Urothelium cell line (cell line): Measurements from ENCODE around the gene PRICKLE3.

Source experiments
- DNase-seq: peaks from one replicate; pipeline ENCODE4 v3.0.0; 2011; ENCODE audit warnings: low spot score, mixed read lengths
- FAIRE-seq: peaks from 2 replicates; lab custom pipeline; 2011; peaks lifted over from hg19 to GRCh38; lab: Jason Lieb, UNC

PRICKLE3 gene

DNA sequence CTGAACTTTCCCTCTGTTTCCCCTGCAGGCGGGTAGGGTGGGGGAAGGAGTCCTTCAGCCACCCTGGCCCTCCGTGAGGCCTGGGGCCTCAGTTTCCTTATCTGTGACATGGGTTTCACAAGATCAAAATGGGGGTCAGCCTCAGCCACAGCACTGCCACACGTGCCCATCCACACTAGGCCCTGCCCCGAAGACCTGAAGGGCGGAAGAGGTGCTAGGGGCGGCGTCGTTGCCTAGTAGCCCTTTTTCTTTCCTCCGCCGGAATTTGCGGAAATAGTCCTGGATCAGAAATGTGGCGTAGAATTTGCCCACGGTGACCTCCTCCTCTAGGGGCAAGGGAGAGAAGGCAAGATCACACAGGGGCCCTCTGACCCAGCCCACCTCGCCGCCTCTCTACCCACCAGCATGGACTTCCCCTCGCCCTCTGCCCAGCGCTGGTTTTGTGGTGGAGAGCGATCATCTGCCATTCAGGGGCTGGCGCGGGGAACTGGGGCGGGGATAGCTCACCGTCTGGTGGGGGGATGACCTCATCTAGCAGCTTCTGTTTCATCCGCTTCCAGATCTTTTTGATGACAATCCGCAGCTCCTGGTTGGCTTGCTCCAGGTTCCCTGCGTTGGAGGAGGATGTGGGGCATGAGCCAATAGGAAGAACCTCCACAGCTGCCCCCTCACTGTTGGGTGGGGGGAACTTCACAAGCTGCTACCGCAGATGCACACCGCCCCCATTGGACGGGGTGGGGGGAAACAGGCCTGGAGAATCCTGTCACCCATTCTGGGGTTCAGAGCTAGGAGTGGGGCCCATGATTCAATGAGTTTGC, 23.5 kb upstream of the PRICKLE3 start:
- FAIRE-seq (no peak), DNase-seq (no peak)

DNA sequence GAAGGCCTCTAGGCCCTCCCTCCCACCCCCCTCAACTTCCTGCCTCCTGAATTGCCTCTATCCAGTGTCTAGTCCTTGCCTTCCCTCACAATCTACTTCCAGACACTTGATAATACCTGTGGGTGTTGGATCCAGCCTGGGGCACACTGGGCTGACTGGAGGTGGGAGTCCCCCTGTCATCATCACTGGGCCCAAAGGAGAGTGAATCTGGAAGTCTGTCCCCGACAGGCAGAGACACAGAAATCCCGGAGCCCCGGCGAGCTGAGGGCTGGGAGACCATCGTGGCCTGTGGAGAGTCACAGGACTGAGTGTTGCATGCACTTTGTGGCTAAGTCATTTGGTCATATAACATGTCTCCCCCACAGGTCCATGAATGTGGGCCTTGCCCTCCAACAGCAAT, 22.2 kb upstream of the PRICKLE3 start:
- FAIRE-seq: no peak
- no peak for DNase-seq

DNA sequence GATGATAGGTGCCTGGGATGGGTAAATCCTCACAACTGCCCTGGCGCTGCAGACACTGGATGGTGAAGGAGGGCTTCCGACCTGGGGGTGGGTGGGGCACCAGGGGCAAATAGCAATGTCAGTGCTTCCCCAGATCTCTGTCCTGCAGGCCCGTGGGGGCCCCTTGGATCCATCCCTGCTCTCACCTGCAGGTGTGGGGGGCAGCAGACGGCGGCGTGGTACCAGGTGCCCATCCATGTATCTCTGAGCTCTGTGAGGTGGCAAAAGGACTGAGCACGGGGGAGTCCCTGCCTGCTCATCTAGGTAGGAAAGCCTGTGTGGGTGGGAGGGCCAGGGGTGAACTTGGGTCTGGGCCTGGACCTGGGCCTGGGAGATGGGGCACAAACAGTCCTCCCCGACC, 20.4 kb upstream of the PRICKLE3 start:
- FAIRE-seq: no peak
- DNase-seq: no peak

DNA sequence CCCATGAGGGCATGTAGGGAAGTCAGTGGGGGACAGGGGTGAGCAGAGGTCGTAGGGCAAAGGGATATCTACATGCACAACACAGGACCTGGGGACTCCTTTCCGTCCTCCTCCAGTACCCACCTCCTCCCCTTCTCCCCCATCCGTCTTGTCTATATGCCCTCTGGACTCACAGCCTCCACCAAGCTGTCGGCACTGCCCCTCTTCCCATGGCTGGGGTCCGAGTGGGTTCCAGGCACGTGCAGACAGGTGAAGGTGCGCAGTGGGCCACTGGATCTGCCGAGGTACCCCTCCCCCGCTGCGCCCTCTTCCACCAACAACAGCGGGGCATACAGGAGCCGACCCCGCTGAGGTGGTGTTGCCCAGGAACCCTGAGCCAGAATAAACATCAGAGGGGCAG, 19.3 kb upstream of the PRICKLE3 start:
- FAIRE-seq: no peak
- no peak for DNase-seq

DNA sequence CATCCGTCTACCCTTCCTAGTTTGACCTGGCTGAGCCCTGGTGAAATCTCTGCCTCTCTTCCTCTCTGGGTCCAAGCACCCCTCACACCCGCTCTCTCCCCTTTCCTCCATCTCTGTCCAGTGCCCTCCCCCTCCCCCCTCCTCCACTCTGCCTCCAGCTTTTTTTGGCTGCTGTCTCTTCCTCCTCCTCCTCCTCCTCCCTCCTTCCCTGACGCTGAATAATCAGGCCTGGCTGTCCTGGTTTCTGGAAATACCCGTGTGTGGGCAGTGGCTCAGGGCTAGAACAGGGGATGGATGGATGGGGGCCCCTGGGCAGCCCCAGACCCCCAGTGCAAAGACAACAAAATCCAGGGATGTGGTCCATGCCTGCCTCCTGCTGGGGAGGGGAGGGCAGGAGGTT, 18.5 kb upstream of the PRICKLE3 start:
- DNase-seq (no peak), FAIRE-seq (no peak)

DNA sequence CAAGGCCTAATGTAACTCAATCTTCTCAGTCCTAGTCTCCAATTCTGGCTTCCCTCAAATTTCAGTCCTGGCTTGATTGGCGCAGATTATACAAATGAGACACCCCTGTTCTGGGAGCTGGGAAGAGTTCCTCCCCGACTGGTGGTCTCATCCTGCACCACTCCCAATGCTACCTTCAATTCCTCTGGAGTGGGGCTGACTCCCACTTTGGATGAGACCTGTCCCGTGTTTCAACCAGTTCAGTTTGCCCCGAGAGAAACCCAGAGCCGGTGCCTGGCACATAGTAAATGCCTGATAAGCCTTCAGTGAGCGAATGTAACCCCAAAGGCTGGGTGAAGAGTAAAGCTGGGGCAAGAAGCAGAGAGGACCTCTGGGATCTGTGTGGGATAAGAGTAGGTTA, 17.8 kb upstream of the PRICKLE3 start:
- FAIRE-seq: no peak
- no peak for DNase-seq

DNA sequence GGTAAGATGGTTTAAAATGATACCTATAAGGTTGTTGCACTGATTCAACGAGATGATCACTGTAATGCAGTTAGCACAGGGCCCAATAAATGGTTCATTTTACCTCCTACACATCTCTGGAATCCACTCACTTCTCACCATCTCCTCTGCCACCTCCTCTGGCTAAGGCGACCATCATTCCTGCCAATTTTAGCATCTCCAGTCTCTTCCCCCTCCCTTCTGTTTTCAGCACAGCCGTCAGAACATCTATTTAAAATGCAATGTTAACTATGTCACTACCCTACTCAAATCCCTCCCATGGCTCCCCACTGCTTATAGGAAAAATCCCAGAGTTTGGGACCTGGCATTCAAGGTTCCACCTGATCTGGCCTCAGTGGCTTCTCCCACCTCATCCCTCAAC, 17.4 kb upstream of the PRICKLE3 start:
- no peak for FAIRE-seq
- DNase-seq: no peak

DNA sequence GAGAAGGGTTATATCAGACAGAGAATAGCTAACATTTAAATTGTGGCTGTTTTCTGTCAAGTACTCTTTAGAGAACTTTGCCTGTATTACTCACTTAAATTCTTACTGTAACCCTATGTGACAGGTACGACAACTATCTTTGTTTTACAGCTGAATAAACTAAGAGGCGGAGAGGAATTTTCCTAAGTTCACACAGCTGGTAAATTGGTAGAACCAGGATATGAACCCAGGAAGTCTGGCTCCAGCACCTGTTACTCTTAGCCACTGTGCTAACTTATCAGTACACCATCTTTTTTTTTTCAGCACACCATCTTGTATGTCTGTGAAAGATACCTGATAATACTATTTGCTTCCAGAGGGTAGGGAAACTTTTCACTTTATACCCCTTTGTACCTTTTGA, 15.8 kb upstream of the PRICKLE3 start:
- DNase-seq: no peak
- FAIRE-seq: no peak

DNA sequence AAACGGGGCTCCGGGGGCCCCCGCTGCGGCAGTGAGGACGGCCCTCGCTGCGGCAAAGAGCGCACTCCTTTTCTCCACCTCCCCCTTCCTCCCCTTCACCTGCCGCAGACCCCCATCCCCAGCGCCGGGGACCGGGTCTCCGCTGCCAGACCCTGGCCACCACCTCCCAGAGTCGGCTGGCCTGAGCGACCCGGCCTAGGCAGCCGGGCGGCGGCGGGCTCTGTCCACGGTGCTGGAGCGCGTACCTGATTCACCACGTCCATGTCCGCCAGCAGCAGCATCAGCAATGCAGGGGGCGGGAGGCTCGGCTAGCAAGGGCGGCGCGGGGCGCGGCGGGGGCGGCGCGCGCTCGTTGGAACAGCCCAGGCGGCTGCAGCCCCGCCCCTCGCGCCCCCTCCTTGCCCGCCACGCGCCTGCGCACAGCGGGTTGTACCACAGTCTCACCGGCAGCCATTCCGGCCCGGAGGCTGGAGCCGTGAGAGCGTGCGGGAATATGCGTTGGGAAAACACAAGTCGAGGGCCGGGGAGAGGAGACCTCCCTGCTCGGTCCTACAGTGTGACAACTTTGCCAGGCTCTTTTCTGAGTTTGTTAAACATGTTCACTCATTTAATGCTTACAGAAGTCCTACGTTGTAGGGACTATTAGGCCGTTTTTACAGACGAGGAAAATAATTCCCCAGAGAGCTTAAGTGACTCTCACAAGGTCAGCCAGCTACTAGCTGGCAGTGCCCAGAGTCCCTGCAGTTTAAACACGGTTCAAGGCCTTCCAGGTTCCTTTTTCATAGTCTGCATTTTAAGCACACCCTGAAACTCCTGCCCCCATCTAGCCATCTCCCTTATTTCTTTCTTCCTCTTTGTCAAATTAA, 14.0 kb upstream of the PRICKLE3 start, which contains the start of gene SYP:
TSS of gene SYP (minus strand) at position 288 of the 866 bp plus-strand sequence. CDS start at position 281, 7 bp downstream.
- DNase-seq: peak; percentile 91
- peak; percentile 78 for FAIRE-seq

DNA sequence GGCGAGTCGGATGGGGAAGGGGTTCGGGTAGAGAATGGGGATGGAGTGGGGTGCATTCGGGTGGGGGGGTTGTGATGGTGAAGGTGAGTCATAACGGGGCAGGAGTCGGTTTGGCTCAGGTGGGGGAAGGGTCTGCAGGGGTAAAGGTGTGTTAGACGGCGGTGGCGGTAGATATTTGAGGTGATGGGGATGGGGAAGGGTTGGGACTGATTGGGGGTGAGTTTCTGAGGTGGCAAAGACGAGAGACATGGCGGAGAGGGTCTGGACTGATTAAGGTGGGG, 13.1 kb upstream of the PRICKLE3 start:
- FAIRE-seq (no peak), DNase-seq (no peak)

DNA sequence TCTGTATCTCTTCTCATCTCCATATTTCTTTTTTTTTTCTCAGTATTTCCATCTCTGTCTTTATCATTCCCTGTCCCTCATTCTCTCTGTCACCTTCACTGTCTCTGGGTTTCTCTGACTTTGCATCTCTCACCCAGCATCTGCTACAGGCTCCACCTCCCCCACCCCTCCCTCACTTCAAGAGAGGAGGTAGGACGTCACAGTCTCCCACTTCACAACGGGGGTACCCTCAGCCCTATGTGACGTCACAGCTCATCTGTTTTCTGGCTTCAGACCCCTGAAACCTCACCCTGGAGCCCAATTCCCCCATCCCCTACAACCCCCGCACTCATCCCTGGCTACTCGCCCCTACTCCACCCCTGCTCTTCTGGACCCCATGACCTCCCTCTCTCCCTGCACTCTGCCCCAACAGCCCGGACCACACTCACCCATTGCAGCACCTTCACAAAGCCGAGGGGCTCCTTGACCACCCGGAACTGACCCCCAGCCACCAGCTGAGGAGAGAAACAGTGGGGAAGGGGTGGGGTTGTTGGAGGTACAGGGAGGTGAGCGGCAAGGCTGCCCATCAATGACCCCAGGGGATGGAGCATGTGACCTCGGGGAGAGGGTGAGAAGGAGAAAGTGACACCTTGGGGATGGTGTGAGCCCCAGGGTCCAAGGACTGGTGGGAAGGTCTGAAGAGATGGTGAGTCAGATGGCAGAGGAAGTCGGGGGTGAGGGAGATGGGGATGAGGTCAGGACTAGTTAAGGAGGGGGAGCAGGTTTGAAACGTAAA, 12.6 kb upstream of the PRICKLE3 start:
- DNase-seq: no peak
- no peak for FAIRE-seq

DNA sequence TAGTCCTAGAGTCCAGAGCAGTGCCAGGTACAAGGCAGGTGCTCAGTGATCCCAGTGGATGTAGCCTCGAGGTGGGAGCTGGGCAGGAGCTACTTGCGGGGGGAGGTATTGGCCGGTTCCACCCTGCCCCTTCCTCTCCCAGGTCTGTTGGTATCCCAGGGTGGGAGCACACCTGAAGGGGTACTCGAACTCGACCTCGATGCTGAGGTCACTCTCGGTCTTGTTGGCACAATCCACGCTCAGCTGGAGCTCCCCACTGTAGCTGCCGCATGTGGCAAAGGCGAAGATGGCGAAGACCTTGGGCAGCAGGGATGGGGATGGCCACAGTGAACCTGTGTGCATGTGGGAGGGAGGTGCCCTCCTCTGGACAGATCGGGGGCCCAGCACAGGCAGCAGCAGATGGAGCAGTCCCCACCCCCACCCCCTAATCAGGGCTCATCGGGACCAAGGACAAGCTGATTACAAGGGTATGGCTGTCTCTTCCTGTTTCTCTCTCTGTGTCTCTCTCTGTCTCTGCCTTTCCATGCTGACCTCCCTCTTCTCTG, 11.4 kb upstream of the PRICKLE3 start:
- DNase-seq (no peak), FAIRE-seq (no peak)

DNA sequence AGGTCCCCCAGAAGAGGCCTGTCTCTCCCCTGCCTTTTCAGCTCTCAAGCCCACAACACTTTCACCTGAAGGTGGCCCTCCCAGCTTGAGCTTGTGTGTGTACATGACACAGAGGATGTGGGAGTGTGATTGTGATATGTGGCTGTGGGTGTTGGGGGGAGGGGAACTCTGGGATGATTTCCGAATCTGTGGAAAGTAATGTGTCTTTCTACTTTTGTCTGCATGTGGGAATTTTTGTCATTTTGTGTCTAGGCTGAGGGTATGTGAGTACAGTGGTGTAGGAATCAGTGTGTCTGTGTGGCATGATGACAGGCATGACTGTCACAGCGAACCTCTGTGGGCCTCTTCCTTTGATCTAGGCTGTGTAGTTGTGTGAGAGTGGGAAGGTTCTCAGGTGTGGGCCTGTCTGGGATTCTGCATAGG, 7.4 kb upstream of the PRICKLE3 start:
- FAIRE-seq: no peak
- DNase-seq: no peak

DNA sequence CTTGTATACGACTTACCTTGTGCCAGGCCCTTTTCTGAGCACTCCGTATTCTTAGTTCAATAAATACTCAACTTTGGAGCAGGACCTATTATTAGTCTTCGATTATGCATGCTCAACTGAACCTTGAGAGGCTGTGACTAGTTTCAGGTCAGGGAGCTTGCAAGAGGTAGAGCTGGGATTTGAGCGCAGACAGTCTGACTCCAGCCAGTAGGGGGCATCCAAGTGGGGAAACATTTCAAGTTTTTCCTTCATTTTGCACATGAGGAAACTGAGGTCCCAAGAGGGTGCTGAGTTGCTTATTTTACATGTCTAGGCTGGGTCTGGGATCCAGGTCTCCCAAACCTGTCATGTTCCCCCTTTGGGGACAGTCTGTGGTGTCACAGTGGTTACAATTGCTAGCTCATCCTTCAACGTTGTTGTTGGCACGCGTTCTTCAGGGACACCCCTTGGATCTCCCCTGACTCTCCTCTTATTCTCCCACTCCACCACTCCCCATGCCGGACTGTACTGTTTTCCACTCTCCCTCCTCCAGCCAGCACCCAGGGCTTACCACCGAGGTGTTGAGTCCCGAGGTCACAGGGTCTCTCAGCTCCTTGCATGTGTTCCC, 6.7 kb upstream of the PRICKLE3 start:
- FAIRE-seq (no peak), DNase-seq (no peak)

DNA sequence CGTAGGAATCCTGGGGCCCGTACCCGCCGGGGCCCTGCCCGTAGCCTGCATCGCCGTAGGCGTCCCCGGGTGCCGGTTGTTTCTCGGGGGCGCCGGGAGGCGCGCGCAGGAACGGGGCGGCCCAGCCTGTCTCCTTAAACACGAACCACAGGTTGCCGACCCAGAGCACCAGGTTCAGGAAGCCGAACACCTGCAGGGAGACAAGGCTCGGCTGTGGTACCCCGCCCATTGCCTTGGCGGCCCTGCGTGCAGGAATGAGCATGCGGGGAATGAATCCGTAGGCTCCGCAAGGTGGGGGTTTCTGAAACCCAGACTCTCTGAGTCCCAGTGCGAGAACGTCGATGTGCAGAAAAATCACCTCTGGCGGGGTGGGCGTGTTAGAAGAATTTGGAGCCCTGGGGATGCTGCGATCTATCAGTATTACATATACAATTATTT, 5.4 kb upstream of the PRICKLE3 start:
- FAIRE-seq: no peak
- no peak for DNase-seq

DNA sequence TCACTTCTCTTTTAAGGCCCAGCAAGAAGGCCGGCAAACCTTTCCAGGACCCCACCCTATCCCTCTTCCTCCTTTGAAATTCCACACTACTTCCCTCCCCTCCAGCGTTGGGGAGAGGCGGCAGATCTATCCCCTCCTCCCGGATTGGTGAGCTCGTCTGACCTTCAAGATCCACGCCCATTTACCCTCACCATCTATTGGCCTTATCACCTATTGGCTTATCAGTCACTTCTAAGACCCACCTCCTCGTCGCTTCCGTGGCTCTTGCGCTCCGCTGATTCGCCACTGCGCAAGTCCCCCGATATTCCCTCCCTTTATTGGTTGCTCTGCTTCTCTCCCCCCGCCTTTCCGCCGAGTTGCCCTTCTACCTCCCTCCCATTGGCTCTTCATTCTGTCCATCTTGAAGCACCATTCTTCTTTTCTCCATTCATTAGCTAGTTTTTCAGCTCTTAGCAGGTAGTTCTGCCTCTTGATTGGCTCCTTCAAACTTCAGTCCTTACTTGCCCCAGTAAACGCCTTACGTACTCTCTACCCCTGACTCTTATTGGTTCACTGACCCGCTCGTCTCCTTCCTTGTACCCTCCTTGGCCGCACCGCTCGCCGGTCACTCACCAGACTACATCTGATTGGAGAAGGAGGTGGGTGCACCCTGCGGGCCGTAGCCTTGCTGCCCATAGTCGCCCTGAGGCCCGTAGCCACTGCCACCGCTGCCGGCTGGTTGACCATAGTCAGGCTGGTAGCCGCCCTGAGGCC, 4.8 kb upstream of the PRICKLE3 start:
- FAIRE-seq (peak; percentile 13), DNase-seq (peak; percentile 92)

DNA sequence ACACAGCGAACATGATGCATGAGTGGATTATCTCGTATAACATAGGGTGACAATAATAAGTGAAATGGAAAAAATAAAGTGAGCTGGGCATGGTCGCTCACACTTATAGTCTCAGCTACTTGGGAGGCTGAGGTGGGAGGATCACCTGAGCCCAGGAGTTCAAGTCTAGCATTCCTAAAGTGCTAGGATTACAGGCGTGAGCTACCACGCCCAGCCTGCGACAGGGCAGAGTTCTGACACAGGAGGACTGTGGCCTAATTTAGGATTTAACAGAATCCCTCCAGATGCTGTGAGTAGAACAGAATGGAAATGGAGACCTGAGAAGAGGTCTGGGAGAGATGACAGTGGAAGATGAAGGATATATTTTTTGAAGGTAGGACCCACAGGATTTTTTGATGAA, 3.4 kb upstream of the PRICKLE3 start:
- no peak for FAIRE-seq

DNA sequence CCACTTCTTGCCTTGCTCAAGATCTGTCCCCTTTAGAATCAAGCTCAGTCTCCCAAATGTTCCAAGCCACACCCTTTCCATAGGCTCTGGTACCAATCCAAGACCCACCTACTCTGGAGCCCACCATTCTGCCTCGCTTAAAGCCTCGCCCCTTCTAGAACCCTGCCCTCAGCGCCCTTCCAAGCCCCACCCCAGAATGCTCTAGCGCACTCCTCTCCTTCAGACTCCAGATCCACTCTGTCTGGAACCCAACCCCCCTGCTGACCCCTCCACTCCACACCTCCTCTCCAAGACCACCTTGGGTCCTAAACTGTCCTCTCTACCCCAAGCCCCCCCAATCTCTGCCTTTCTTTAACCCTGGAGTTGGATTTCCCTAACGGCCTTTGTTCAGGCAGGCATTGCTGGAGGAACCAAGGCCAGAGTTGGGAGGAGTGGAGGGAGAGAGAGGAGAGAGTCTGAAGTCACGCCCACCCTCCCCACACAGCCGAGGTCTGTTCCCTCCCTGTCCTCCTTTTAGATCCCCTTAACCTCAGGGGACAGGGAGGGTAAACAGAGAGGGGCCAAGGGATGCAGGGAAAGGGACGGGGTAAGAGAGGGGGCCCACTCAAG, 2.4 kb upstream of the PRICKLE3 start:
- no peak for FAIRE-seq
- no peak for DNase-seq

More for the DNA sequence above, 3.4 kb upstream of the PRICKLE3 start:
- no peak for DNase-seq

DNA sequence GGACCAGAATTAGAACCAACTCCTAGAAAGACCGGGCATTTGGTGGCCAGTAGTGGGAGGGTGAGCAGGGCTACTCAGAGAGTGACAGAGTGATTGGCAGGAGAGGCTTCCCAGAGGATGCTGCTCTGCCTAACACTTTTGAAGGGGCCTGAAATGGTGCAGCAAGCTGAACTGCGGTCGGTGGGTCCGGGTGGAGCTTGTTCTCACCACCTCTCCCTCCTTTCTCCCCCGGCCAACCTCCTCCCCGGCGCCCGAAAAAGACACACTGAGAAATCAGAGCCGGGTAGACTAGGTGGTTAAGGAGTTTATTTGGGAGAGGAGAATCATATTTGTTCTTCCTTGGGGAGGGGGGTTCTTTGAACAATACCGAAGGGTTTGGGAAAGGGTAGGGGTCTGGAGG, 1.4 kb upstream of the PRICKLE3 start:
- DNase-seq (no peak), FAIRE-seq (no peak)

DNA sequence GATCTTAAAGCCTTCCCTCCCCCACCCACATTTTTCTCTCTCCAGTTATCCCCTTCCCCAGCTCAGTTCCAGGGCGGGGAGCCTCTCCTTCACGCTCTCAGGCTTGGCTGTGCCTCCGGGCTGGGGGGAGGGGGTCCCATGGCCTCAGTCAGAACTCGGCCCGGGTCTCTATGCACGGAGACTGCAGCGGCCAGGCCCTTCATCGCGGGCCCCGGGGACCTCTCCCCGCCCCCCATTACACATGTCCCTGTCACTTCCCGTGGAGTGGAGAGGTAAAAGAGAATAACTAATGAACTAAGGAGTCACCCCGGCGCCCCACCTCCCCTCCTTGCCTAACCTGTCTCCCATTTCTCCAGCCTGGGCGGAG, 838 bp upstream of the PRICKLE3 start:
- DNase-seq (no peak), FAIRE-seq (no peak)
